Keratinocyte (primary cell): Measurements from ENCODE around the gene SLC17A7.

Experiments used
- CTCF ChIP-seq, 3 experiments: IDR thresholded peaks in 1 of 3; conservative IDR thresholded peaks in 1 of 3; optimal IDR thresholded peaks in 1 of 3; 2 replicates in 2 of 3; 3 replicates in 1 of 3; pipeline versions ENCODE3 to v1.5.1; 2011; ENCODE audit warnings: low read length in 3 of 3, mild to moderate bottlenecking in 3 of 3, moderate library complexity in 2 of 3, control low read depth in 1 of 3, inconsistent platforms in 1 of 3; ENCODE audit not compliant: insufficient read depth in 2 of 3; ENCODE audit errors: extremely low read depth in 1 of 3
- EZH2 ChIP-seq: IDR thresholded peaks from one replicate; pipeline ENCODE4 v1.6.1; 2012; ENCODE audit warnings: inconsistent platforms, mild to moderate bottlenecking, low read length, moderate library complexity

- TF ChIP-seq CTCF (optimal IDR thresholded peaks at IDR 0.05 in 1 of 3, IDR thresholded peaks at IDR 0.05 in 1 of 3, conservative IDR thresholded peaks at IDR 0.05 in 1 of 3; ENCODE audit: extremely low read depth in 1 of 3, insufficient read depth in 2 of 3, low read length in 3 of 3): no peak
- TF ChIP-seq EZH2: no peak
Observed at GRCh38 chr19:49421039-49421877, 20.1 kb downstream of the SLC17A7 start.
